GM12873 (cell line): ENCODE data around the gene CRKL.

ENCODE experiments used
- TF ChIP-seq, protein P1 (sequence below): IDR thresholded peaks from 2 replicates; pipeline ENCODE4 v1.5.1; 2012; ENCODE audit warnings: low read depth, mild to moderate bottlenecking, moderate library complexity, low read length, control low read depth; ENCODE audit not compliant: insufficient read depth; ENCODE audit errors: missing control alignments

CRKL gene

DNA sequence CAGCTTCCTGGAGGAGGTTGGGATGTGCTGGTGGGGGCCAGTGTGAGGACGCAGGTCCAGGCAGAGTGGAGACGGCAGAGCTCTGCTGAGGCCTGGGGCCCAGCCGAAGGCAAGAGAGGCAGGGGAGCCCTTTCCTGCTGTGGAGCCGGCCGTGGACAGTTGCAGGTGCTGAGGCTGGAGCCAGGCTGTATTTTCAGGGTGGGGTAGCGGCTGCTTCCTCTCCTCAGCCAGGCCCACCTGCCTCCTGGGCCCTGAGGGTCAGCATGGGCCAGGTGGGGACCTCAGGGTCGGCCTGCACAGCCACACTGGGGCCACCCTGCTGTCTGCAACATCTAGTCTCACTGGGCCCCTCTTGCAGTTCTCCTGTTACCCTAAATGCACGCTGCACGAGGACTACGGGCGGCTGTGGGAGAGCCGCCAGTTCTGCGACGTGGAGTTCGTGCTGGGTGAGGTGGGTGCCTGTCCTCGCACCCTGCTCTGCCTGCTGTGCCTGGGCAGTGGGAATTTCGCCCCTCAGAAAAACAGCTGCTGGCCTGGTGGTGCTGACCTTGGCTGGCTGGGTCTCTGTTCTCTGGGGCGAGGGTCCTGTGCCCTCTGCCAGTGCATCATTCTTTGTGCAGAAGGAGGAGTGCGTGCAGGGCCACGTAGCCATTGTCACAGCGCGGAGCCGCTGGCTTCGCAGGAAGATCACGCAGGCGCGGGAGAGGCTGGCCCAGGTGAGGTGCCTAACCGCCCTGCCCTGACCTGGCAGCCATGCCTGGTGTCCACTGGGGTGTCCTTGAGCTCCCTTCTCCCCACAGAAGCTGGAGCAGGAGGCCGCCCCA, 76.3 kb downstream of the CRKL start:
- TF ChIP-seq, protein P1, sequence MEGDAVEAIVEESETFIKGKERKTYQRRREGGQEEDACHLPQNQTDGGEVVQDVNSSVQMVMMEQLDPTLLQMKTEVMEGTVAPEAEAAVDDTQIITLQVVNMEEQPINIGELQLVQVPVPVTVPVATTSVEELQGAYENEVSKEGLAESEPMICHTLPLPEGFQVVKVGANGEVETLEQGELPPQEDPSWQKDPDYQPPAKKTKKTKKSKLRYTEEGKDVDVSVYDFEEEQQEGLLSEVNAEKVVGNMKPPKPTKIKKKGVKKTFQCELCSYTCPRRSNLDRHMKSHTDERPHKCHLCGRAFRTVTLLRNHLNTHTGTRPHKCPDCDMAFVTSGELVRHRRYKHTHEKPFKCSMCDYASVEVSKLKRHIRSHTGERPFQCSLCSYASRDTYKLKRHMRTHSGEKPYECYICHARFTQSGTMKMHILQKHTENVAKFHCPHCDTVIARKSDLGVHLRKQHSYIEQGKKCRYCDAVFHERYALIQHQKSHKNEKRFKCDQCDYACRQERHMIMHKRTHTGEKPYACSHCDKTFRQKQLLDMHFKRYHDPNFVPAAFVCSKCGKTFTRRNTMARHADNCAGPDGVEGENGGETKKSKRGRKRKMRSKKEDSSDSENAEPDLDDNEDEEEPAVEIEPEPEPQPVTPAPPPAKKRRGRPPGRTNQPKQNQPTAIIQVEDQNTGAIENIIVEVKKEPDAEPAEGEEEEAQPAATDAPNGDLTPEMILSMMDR = no peak

DNA sequence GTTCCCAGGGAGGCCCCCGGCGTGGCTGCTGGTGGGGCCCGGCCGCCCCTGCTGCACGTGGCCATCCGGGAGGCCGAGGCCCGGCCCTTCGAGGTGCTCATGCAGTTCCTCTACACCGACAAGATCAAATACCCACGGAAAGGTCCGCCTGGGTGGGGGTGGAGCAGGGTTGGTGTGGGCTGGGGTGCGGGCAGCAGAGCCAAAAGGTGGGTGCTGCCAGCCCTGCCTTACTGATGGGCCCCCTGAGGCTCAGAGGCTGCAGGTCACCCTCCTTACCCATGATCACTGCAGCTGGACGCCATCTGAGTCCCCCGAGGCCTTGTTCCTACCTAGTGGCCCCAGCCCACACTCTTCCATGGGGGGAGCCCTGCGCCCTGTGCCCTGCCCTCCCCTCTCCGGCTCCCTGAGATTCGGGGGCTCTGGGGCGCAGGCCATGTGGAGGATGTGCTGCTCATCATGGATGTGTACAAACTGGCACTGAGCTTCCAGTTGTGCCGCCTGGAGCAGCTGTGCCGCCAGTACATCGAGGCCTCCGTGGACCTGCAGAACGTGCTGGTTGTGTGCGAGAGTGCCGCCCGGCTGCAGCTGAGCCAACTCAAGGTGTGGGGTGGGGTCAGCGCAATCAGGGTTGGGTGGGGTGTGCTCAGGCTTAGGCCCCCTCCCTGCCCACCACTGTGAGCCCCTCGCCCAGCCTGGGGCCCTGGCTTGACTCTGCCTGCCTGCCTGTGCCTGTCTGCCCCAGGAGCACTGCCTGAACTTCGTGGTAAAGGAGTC, 77.1 kb downstream of the CRKL start:
- TF ChIP-seq, protein P1 = no peak

DNA sequence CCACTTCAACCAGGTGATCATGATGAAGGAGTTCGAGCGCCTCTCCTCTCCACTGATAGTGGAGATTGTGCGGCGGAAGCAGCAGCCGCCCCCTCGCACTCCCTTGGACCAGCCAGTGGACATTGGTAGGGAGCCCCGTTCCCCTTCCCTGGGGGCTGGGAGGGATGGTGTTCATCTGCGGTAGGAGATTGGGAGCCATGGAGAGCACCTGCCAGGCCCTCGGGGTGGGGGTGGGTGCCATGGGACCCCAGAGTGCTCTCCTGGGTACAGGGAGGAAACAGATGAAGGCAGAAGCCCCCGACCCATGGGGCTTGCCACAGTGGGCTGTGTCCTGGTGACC, 77.7 kb downstream of the CRKL start:
- TF ChIP-seq, protein P1 = no peak

DNA sequence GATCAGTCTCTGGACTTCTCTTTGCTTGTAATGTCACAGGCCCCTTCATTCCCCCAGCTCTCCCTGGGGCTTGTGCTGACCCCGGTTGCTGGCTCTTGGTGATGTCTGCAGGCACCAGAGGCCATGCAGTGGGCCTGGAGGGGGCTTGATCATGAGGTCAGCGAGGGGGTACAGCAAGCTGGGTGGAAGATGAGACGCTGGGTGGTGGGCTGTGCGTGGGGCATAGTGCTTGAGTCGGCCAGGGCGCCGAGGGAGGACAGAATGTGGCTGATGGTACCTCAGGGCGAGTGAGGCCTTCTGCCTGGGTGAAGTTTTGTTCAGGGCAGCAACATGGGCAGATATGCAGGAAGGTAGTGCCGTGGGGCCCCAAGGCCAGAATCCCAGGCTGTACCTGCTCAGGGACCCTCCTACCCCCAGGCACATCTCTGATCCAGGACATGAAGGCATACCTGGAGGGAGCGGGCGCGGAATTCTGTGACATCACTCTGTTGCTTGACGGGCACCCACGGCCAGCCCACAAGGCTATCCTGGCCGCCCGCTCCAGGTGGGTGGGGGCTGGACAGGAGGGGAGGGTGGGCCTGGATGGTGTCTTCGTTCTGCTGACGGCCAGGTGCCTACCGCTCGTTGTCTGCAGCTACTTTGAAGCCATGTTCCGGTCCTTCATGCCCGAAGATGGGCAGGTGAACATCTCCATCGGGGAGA, 78.3 kb downstream of the CRKL start:
- TF ChIP-seq, protein P1 = no peak

DNA sequence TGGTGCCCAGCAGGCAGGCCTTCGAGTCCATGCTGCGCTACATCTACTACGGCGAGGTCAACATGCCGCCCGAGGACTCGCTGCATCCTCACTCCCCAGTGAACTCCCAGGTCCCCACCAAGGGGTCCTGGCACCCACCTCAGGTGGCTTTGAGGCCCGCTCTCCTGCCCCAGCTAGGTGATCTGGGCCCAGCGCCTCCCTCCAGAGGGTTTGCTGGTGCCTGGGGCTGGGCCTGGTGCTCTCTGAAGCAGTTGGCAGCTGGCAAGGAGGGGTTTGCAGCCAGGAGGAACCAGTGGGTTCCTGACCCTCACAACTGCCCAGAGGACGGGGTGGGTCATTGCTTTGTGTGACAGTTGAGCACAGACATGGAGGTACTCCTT, 78.8 kb downstream of the CRKL start:
- TF ChIP-seq, protein P1 = no peak

DNA sequence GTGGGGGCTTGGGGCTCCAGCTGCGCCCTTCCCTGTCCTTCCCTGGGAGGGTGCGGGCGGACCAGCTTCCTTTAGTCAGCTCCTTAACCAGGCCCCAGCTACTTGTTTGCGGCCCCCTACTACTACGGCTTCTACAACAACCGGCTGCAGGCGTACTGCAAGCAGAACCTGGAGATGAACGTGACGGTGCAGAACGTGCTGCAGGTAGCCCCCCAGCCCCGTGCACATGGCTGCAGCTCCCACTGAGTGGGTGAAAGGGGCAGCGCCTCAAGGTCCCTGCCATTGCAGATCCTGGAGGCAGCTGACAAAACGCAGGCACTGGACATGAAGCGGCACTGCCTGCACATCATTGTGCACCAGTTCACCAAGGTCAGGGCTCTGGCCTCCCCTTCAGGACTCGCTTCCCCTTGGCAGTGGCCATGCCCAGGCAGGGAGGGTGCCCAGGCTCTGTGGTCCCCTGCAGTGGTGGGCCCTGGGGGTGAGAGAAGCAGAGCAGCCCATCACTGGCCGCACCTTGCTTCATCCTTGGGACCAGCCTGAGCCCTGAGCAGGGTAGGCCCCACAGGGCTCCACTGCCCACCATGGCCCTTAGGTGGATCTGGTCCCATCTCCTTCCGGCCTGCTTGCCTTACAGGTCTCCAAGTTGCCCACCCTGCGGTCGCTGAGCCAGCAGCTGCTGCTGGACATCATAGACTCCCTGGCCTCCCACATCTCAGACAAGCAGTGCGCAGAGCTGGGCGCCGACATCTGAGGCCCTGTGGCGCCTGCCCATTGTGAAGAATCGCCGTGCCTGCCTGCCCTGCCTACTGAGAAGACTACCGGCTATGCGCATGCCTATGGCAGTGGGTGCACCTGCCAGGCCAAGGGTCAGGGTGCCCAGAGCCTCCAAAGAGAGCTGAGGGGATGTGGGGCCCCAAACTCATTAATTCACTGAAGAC, 79.7 kb downstream of the CRKL start:
- TF ChIP-seq, protein P1 = no peak
